Left lobe of liver (tissue), 2 donors: ENCODE data around the gene CMIP. TPM values are rescaled to one million over a fixed set of nuclear protein-coding genes. Genes with fewer than 3 reads are reported as not detected.
A peak's percentile ranks its signal among the peaks of the same experiment; 100 is the strongest.
"Not testable (repeated sequence)": the region's sequence is repeated elsewhere in the genome, so short reads cannot be mapped to it uniquely, and the experiment has no call there.

Experiments
- ATAC-seq: fragments of 200-7000 bp; cut with Tn5 transposase; one replicate; pipeline ENCODE4 v1.9.1; 2020; ENCODE audit warnings: mild to moderate bottlenecking, moderate library complexity
- DNase-seq: peaks from one replicate; pipeline ENCODE4 v3.0.0-alpha.2; 2020; ENCODE audit warnings: low spot score
- total RNA-seq: library from RNA; stranded (reverse); gene quantifications from one replicate; pipeline ENCODE4 v1.2.1, GENCODE V29; 2021
- donor health status: DM: no; HTN: no; CAD: no; lungs with moderate emphysema.
- donor health status: DM: no; HTN: yes; CAD: no.

The CMIP gene
- total RNA-seq, 1 donor from 2014 or later = 15.4 TPM

- ATAC-seq (no peak), DNase-seq (no peak)
These were observed 276.6 kb downstream of the CMIP start for GRCh38 chr16:81720973-81721906.

DNA sequence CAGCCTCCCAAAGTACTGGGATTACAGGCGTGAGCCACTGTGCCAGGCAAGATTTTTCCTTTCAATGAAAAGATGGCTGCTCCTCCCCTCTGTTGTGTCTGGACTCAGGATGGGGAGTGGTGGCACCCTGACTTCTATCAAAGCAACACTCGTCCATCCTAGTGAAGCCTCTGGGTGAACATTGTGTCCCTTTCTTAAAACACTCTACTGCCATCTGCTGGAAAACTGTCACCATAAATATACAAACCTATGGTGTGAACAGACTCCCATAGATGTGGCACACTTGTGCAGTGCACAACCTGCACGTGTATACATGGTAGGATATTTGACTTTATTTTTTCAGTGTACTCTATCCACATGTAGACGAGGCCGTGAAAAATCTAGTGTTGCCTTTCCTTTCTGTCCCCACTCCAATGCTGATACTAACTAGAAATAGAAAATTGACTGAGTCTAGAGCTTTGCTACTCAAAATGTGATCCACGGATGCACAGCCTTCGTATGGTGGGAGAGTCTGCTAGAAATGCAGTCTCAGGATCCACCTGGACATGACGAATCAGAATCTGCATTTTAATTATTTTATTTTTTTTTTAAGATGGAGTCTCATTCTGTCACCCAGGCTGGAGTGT lies 278.6 kb downstream of the CMIP start:
- ATAC-seq (peak; percentile 99), DNase-seq (no peak)

DNA sequence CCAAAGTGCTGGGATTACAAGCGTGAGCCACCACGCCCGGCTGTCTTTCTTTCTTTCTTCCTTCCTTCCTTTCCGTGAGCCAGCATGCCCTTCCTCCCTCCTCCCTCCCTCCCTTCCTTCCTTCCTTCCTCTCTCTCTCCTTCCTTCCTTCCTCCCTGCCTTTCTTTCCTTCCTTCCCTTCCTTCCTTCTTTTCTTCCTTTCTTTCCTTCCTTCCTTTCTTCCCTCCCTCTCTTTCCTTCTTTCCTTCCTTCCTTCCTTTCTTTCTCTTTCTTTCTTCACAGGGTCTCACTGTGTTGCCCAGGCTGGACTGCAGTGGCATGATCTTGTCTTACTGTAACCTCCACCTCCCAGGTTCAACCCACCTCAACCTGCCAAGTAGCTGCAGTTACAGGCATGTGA lies 283.8 kb downstream of the CMIP start:
- no peak for DNase-seq
- ATAC-seq = no peak

DNA sequence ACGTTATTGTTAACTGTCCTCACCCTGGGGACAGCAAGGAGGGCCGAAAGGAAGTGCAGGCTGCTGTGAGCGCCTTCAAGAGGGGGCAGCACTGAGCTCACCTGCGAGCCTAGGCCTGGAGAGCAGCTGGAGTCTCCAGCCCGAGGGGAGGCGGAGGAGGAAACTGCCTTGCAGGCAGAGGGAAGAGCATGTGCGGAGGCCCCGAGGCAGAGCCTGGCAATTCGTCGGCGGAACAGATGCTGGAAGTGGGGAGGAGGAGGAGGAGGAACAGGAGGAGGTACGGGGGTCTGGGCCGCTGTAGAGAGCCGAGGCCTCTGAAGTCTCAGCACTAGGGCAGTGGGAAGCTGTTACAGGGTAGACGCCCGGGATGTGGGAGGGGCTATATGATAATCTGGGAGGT lies 284.8 kb downstream of the CMIP start:
- DNase-seq = no peak
- ATAC-seq = no peak

DNA sequence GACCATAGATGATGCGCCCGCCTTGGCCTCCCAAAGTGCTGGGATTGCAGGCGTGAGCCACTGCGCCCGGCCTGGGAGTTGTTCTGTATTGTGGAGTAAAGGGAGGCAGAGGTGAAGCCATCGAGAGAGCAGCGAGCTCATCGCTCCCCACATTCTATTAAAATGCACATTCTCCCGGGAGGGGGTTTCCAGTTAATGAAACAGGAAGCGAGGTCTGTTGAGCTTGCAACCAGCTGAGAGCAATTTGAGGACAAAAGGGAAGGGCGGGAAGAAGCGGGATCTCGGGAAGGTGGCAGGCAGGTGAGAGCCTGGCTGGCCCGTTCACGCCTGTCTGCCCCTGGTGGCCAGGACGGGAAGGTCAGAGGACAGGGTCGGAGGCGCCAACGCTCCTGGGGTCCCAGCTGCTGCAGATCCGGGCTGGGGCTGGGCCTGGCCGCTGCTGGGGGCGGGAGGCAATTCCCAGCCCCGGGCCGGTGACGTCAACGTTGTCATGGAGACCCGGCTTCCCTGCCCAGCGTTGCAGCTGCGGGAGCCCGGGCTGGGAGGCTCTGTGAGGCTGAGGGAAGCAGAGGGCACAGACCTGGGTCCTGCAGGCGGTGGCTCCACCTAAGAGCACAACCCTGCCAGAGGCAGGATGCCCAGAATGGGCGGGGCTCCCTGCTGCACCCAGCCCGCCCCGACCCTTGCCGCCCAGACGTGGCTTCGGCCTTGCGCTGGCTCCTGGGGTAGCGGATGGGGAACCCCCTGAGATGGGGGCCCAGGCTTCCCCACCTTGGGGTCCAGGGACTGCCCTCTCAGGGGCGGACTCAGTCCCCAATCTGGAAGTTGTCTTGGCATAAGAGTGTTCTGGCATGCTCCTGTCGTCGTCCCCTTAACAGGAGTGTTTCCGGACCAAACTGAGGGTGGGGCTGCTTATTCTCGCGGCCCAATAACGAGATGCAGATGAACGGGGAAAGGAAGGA lies 285.8 kb downstream of the CMIP start:
- ATAC-seq (peak; percentile 94), DNase-seq (peak; percentile 88)

GRCh38 chr16:81731649-81732048 lies 287.0 kb downstream of the CMIP start:
- DNase-seq (no peak), ATAC-seq (no peak)

- DNase-seq (no peak), ATAC-seq (no peak)
These were observed 288.1 kb downstream of the CMIP start for GRCh38 chr16:81732699-81733098.

DNA sequence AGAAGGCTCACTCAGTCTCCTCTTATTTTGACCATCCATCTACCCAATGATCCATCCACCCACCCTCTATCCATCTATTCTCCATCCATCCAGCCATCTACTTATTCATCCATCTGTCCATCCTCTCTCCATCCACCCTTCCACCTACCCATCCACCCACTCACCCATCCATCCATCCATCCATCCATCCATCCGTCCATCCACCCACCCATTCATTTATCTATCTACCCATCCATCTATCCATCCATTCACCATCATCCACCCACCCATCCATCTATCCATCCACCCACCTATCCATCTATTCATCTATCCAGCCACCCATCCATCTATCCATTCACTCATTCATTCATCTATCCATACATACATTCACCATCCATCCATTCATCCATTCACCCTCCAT lies 288.7 kb downstream of the CMIP start:
- DNase-seq (no peak), ATAC-seq (no peak)

- ATAC-seq = no peak
- DNase-seq = no peak
These were observed 290.2 kb downstream of the CMIP start for GRCh38 chr16:81734632-81735434.

GRCh38 chr16:81737885-81738536 lies 293.4 kb downstream of the CMIP start:
- DNase-seq (peak; percentile 87), ATAC-seq (peak; percentile 99)

GRCh38 chr16:81738783-81739496 lies 294.3 kb downstream of the CMIP start:
- peak; percentile 24 for ATAC-seq

DNA sequence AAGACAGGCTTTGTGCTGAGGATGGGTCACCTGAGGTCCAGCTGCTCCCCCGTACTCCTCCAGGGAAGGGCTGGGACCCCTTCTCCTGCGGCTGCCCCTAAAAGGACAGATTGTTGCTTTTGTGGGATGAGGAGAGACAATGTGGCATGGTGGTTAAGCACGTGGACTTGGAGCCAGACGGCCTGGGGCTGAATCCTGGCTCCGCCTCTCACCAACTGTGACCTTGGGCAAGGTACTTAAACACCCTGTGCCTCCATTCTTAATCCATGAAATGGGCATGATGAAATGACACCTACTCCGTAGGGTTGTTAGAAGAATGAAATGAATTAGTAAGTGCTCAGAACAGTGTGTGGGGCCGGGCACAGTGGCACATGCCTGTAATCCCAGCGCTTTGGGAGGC lies 294.9 kb downstream of the CMIP start:
- ATAC-seq (no peak), DNase-seq (no peak)

More at GRCh38 chr16:81738783-81739496, 294.3 kb downstream of the CMIP start:
- DNase-seq = peak; percentile 63

DNA sequence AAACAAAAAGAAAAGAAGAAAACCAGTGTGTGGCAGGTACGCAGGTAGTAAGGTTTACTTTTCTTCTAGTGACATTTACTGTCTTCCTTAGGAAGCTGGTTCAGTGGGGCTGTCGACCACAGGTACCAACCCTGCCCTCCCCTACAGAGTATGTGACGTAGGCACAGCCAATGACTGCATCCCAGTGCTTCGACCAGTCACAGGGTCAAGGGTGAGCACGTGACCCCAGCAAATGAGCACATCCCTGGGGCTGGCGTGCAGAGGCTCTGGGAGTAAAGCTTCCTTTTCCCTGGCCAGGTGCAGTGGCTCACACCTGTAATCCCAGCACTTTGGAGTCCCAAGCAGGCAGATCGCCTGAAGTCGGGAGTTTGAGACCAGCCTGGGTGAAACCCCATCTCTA lies 295.6 kb downstream of the CMIP start:
- ATAC-seq (no peak), DNase-seq (no peak)

DNA sequence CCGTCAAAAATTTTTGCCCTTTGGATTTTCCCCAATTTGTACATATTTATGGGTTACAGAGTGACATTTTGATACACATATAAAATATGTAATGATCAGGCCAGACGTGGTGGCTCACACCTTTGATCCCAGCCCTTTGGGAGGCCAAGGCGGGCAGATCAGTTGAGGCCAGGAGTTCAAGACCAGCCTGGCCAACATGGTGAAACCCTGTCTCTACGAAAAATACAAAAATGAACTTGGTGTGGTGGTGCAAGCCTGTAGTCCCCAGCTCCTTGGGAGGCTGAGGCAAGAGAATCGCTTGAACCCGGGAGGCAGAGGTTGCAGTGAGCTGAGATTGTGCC lies 296.8 kb downstream of the CMIP start:
- DNase-seq, ATAC-seq: not testable (repeated sequence)

- DNase-seq (no peak), ATAC-seq (no peak)
These were observed 299.8 kb downstream of the CMIP start for GRCh38 chr16:81744385-81744784.

DNA sequence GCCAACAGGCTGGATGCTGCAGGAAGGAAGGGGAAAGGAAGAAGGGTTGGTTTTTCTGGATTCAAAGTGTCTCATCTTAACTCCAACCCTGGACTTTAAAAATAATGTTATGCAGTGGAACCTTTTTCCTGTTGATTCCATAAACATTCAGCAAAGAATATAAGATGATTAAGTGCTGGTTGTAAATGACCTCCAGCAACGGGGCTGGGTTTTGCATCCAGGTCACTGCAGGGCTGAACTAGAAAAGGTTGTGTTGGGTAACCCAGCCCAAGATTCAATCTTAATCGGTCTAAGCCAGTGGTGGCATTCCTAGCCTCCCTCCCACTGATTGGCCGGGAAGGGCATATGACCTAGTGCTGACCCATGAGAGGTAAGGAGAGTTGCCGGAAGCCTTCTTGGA lies 300.3 kb downstream of the CMIP start:
- no peak for ATAC-seq

GRCh38 chr16:81745704-81746558 lies 301.3 kb downstream of the CMIP start:
- ATAC-seq = peak; percentile 99
- DNase-seq = peak; percentile 79

More for the DNA sequence above, 300.3 kb downstream of the CMIP start:
- no peak for DNase-seq

- DNase-seq (no peak), ATAC-seq (no peak)
These were observed 302.0 kb downstream of the CMIP start for GRCh38 chr16:81746566-81746965.
